ENCODE results near the gene HOXA9.

HOXA9 gene

DNA sequence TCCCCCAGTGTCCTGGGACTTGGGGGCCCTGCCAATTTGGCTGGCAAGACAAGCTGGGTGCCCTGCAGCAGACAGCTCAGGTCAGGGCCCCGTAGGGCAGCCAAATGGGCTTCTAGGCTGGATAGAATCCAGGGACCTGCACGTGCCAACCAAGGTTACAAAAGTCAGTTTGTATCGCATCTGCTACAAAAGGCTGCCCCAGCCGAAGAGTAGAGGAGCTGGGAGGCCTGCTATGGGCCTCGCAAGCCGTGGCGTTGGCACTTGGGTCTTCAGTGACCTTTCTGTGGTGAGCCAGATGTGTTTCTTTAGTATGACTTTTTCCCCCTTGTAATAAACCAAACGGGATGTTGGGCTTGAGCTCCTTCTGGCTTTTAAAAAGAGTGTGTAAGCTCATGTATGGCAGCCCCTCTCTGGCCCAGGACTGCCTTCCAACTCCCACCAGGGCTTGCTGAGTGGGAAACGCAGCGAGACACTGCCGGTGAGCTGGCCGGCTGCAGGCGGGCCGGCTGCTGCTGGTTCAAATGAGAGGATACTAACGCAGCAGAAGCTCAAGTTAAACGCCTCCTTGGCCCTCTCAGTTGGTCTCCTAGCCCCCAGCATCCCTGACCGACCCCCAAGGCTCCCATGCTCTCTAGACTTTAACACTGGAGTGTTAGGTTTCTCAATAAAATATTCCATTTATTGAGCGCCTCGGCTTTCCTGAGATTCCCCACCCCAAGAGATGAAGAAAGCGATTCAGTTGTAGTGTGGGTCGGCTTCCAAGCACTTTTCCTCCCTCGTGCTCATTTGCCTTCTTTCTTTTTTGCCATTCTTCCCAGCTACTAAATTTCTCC is 11.8 kb upstream of the HOXA9 start:
- no peak for DNase-seq (ENCODE audit: low read depth in 2 of 2)

DNA sequence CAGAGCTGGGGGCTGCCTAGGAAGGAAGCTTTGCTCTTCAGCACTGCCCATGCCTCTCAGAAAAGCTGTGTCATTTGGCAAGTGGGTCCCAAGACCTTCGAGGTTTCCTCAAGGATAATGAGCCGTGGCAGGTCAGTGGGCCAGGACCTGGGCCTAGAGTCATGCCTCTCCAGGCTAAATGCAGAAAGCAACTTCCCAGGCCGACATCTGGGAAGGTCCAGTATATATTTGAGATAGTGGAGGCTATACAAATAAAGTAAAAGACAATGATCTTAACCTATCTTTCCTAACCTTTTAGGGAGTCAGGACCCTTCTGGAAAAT is 11.1 kb upstream of the HOXA9 start:
- no peak for DNase-seq (ENCODE audit: low read depth in 2 of 2)

DNA sequence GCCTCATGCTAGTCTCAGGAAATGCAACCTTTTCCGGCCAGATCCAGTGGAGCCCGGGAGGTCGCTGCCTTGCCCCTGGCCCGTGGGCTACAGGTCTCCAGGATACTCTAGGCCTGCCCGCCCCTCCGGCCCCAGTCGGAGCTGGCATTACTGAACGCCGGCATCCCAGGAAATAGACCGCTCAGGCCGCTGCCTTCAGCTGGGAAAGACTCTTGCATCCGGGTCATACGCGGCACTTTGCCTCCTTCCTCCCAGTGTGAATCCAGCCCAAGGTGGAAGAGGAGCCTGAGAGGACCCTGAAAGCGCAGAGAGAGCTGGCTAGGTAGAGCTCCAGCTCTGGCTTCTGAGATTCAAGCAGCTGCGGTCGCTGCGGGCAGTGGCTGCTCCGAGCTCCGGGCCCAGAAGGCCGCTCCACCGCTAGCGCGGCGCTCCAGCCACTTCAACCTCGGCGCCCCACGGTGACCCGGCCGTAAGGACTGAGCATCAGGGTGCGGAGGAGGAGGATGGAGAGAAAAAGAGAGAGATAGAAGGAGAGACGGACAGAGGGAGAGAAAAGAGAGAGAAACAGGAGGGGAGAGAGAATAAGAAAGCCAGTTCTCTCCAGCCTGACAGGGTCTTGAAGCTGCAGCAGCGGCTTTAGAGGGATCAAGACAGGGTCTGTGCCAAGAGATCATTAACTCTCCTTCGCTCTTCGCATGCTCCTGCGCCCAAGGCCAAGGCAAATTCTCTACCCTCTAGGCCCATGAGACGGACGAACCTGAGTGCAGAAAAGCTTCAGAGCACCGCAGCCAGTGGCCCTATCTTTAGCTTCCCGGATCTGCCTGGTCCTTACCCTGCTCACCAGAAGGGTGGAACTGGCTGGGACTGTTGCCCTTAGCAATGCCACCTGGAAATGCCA is 10.5 kb upstream of the HOXA9 start:
- no peak for DNase-seq (ENCODE audit: low read depth in 2 of 2)

- DNase-seq (ENCODE audit: low read depth in 2 of 2) = no peak
These were observed 9.7 kb upstream of the HOXA9 start for GRCh38 chr7:27174874-27175625.

DNA sequence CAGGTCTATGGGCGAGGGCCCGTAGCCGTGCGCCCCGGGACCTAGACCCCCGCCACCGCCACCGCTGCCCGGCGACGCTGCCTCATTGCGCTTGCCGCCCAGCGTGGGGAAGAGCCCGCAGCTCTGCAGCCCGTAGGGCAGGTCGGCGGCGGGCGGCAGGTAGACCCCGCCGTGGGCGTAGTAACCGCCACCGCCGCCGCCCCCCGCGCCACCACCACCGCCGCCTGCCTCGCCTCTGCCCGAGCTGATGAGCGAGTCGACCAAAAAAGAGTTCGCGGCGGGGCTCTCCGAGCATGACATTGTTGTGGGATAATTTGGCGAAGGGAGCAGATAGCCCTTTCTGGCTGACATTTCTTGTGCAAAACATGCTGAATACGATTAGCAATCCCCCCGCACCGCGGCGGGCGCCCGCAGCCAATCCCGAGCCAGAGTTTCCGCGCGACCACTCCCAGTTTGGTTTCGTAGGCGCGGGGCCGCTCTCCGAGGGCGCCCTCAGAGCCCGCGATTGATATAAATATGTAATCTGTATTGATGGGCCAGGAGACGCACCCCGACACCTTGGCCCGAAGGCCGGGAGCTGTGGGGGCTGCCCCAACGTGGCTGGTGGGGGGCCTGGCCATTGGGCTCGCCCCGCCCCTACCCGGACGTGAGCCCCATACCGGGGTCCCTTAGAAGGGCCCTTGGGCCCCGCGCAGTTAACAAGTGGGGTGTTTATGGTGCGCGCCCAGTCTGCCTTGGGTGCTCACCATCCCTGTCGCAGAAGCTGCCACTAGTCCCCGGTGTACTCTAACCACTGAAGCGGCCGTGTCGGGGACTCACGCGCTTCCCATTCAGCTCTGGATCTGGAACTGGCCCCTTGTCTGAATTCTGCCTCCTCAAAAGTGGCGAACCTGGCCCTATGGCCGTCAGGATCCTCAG is 8.9 kb upstream of the HOXA9 start, which contains the start of gene HOXA10:
Gene HOXA10, minus strand, starts transcription at position 365 of the 918 bp plus-strand sequence. Its CDS starts 14 bp downstream, at position 351.
- DNase-seq (ENCODE audit: low read depth in 2 of 2) = no peak

GRCh38 chr7:27173511-27173955 is 8.2 kb upstream of the HOXA9 start:
- DNase-seq (ENCODE audit: low read depth in 2 of 2) = no peak

DNA sequence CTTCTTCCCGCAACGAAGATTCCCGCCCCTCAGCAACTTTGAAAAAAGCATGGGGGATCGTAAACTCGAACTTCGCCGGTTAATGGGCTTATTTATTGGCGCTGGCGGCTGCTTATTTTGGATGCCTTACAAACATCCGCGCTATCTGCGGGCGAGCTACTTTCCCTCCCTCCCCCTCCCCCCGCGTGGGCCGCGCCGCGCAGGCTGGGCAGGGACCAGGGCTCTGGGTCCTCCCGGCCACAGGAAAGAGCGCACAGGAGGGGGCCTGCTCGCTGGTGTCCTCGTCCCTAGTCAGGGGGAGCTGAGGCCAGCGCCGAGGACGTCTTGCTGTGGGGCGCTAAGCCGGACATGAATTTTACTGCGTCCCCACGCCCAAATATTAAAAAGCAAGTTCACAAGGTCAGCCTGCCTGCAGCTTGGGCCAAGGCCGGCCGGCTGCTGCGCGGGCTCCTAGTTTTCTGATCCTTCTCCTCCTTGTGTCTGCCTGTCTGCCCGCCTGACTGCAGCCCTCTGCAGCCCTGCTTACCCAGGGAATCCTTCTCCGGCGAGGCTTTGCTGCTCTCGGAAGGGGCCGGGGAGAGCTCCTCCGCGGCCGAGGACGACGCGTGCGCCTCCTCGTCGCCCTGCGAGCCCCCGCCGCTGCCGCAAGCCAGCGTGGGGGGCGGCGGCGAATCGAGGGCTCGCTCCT is 7.6 kb upstream of the HOXA9 start:
- no peak for DNase-seq (ENCODE audit: low read depth in 2 of 2)

GRCh38 chr7:27172315-27172774 is 7.0 kb upstream of the HOXA9 start:
- no peak for DNase-seq (ENCODE audit: low read depth in 2 of 2)

- DNase-seq (ENCODE audit: low read depth in 2 of 2) = no peak
These were observed 6.4 kb upstream of the HOXA9 start for GRCh38 chr7:27171637-27172314.

DNA sequence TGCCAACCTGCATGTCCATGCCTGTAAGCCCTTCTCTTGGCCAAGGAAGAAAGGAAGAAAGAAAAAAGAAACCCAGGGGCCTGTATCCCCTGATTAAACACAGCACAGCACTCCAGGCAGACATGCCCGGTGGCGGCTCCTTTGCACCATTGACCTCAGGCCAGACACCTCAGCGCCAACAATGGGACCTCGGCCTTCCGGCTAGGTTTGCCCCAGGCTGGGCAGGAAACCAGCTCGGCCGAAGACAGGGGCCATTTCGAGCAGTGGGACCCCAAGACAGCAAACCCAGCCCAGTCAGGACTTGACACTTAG is 5.9 kb upstream of the HOXA9 start:
- no peak for DNase-seq (ENCODE audit: low read depth in 2 of 2)

- no peak for DNase-seq (ENCODE audit: low read depth in 2 of 2)
These were observed 5.3 kb upstream of the HOXA9 start for GRCh38 chr7:27170426-27171324.

GRCh38 chr7:27169658-27170425 is 4.5 kb upstream of the HOXA9 start:
- DNase-seq (ENCODE audit: low read depth in 2 of 2) = no peak

GRCh38 chr7:27168265-27168947 is 3.1 kb upstream of the HOXA9 start:
- DNase-seq (ENCODE audit: low read depth in 2 of 2) = no peak

DNA sequence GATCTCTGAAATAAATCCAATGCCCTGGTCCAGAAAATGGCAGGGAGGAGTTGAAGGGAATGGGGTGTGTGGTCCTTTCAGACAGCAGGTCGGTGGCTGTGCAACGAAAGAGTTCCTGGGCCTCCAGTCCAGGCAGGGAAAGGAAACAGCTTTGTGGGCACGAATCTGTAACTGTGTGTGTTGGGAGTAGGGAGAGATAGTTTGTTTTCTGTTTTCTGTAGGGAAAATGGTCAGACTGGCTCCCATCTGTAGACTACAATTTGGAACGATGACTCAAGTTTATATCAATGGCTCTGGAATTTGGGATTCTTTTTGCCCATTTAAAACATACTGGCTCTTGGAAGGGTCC is 2.6 kb upstream of the HOXA9 start:
- no peak for DNase-seq (ENCODE audit: low read depth in 2 of 2)

DNA sequence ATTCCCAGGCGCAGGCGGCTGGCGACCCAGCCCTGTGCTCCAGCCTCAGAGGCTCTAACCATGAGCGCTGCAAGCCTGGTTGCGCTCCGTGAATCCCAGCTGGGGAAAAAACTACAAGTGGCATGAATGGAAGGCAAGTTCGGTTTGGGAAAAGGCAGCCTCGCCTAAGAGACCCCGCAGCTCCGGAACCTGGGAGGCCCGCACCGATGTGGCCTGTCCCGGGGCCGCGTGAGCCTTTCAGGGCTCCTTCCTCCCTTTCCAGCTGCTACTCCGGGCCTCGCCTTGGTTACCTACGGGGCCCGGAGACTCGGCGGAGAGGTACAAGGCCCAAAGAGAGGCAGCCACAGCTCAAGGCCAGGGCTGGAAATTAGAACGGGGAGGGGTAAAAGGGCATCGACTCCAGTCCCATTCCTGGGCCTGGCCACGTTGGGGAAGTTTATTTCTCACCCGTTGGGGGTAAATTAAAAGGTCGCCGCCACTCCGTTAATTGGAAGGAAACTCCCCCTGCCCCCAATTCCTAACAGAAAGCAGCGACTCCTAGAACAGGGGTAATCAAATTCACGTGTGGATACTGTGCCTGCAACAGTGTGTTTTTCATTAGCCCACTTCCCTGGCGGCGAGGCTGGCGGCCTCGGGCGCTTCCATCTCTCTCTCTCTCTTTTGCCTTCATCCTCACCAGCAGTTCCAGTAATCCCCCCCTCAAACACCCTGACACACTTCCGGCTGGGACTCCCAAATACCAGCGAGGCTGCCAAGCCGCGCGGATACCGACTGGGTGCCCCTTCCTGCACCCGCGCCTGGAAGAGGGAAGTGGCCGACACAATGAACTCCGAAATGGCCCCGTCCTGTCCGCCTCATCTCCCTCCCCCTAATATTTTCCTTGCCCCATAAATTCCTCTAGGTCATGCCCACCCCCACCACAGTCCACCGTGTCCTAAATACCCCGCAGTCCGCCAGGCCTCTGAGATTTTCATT is 1.5 kb upstream of the HOXA9 start:
- no peak for DNase-seq (ENCODE audit: low read depth in 2 of 2)

DNA sequence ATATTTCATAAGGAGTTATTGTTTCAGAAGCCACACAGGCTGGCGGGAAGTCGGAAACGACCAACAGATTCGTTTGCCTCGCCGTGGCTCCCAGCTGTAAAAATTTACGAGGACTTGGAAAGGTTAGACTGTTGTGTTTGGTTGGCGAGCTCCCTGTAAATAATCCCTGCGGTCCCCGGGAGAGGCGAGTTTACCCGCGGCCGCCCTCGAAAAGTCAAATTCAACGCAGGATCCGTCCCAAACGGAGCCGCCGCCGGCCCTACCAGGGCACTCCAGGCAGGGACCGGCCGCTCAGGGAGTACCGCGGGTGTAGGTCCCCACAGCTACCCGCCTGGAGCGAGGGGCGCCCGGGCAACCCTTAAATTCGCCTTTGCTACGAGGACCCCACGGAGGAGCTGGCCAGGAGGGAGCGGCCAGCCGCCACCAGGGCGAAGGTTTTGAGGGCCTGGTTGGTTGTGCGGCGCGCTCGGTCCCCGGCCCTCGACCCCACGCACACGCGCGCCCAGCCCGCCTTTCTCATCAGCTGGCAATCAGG is 726 bp upstream of the HOXA9 start:
- DNase-seq (ENCODE audit: low read depth in 2 of 2) = no peak
